ENCODE results near the gene ATP6V1G1. TPM values are rescaled to one million over a fixed set of nuclear protein-coding genes. Genes with fewer than 3 reads are reported as not detected.

ATP6V1G1 gene
- total RNA-seq, 4 donors from 2014 or later: 90.9 to 310 (median 130) TPM

DNA sequence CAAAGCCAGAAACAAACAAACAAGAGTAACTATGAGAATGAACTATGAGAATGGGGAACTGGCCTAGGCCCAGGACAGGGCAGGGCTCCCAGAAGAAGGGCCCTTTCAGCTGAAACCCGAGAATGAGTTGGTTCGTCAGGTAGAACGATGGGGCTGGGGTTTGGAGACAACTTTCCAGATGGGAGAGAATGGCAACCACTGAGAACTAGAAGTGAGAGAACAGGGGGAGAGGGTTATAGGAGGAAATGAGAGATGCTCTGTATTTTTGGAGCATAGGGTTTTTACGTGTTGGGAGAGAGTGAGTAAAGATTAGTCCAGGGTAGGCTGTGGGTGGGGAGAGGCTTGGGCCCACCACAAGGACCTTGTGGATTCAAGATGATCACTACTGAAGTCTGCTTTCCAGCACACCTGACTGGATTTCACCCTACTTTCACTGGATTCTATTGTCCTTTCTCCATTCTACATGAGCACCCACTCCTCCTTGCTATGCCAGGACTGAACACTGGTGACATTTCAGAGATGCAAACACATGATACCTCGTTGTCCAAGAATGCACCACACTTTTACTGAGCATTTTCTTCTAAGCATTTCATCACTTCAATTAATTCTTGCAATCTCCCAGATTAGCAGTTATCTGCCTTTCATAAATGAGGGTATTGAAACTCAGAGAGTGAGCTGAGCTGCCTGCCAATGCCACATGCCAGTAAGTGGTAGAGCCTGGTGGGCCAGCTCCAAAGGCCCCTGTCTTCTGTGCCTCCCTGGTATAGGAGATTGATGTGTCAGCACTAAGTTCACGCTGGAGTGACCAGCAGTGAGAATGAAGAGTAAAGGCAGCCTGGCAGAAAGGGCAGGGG lies 20.3 kb downstream of the ATP6V1G1 start:
- no peaks in the 10 kb centered on the region for H3K27me3 ChIP-seq
- no peak for DNase-seq
- intact Hi-C loops (cut with DNase I; ENCODE audit: low total_unique reads): no loop called here
- no peaks in the 10 kb centered on the region for H3K4me1 ChIP-seq
- no peak for TF ChIP-seq POLR2A (IDR thresholded peaks at IDR 0.05)
- TF ChIP-seq, protein P1, sequence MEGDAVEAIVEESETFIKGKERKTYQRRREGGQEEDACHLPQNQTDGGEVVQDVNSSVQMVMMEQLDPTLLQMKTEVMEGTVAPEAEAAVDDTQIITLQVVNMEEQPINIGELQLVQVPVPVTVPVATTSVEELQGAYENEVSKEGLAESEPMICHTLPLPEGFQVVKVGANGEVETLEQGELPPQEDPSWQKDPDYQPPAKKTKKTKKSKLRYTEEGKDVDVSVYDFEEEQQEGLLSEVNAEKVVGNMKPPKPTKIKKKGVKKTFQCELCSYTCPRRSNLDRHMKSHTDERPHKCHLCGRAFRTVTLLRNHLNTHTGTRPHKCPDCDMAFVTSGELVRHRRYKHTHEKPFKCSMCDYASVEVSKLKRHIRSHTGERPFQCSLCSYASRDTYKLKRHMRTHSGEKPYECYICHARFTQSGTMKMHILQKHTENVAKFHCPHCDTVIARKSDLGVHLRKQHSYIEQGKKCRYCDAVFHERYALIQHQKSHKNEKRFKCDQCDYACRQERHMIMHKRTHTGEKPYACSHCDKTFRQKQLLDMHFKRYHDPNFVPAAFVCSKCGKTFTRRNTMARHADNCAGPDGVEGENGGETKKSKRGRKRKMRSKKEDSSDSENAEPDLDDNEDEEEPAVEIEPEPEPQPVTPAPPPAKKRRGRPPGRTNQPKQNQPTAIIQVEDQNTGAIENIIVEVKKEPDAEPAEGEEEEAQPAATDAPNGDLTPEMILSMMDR (IDR thresholded peaks at IDR 0.05): no peak
- H3K27ac ChIP-seq: no peak overlapping the region
- H3K4me3 ChIP-seq: no peak overlapping the region
- H3K9me3 ChIP-seq: no peaks in the 10 kb centered on the region
- H3K36me3 ChIP-seq: no peaks in the 10 kb centered on the region

DNA sequence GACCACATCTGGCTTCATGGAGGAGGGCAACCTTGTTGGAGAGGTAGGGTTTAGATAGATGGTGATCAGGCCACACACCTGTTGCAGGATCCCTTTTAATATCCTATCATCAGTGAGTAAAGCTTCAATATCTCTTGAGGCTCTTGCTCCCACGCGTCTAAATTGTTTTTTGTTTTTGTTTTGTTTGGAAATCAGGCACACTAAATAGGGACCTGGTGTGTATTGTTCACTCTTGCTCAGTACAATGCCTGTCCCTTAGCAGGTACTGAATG lies 20.9 kb downstream of the ATP6V1G1 start:
- no peak overlapping the region for H3K27ac ChIP-seq
- DNase-seq: no peak
- no peak overlapping the region for H3K4me3 ChIP-seq
- H3K27me3 ChIP-seq: no peaks in the 10 kb centered on the region
- intact Hi-C loops (cut with DNase I; ENCODE audit: low total_unique reads): no loop called here
- TF ChIP-seq POLR2A (IDR thresholded peaks at IDR 0.05): no peak
- TF ChIP-seq, protein P1 (IDR thresholded peaks at IDR 0.05): no peak
- no peaks in the 10 kb centered on the region for H3K36me3 ChIP-seq
- no peaks in the 10 kb centered on the region for H3K9me3 ChIP-seq
- no peaks in the 10 kb centered on the region for H3K4me1 ChIP-seq

DNA sequence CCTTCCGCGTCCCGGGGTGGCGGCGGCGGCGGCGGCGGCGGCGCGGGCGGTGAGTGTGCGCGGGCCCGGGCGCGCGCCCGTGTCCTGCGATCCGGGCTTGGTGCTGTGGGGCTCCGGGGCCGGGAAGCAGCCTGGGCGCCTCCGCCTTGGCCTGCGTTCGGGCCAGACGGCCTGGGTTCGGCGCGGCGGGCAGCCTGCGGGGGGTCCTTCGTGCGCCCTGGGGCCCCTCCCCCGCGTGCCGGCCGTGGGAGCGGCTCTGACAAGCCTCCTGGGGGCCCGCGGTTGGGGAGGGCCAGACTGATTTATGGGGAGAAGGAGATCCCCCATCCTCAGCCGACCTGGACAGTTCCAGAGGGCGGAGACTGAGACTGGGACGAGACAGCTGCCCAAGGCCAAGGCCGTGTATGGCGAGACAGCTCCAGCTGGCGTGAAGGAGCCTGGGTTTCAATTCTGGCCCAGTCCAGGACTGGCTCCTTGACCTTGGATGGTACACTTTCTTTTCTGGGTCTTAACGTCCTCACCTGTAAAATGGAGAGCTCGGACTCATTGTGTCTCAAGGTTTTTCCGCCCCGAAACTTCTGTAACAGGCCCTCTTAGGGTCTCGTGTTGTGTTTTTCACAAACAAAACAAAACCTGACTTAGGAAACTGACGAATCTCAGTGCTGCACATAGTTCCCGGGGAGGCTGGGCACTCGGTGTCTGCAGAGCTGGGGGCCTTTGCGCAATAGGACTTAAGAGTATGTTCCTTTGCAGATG lies 24.1 kb downstream of the ATP6V1G1 start:
- Histone ChIP-seq H3K36me3 (no peaks in the 10 kb centered on the region), H3K4me3 (peak overlapping the region; percentile 52 to 89), H3K27me3 (no peaks in the 10 kb centered on the region), H3K9me3 (no peaks in the 10 kb centered on the region), H3K27ac (peak overlapping the region; percentile 95 to 98), H3K4me1 (no peaks in the 10 kb centered on the region)
- TF ChIP-seq, protein P1 (IDR thresholded peaks at IDR 0.05): no peak
- no peak for TF ChIP-seq POLR2A (IDR thresholded peaks at IDR 0.05)
- DNase-seq: peak; percentile 74 to 76
- intact Hi-C loops (cut with DNase I; ENCODE audit: low total_unique reads): no loop called here

DNA sequence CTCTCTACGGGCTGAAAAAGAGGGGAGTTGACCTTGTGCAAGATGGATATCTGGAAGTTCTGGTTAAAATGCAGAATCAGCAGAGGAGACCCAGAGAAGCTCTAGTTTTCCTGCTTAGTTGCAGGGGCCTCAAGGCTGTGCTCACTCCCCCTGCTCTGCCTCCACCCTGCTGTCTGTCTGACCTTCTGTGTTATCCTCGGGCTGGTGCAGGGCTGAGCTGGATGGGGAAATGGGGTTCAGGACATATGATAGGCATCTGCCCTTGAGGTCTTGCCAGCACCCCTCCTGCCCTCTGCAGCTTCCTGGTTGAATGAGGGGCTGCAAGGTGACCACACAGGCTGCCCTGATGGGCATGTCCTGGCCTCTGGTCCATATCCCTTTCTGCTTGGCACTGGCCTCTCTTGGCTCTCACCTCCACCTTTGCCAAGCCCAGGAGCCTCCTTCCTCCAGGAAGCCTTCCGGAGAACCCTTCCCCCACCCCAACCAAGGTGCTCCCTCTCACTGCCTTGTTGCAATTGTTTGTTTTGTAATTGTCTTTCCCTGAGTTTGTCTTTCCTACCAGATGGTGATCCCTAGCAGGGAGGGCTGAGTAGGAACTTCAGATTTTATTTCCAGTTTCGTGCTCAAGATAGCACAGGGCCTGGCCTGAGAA lies 24.8 kb downstream of the ATP6V1G1 start:
- Histone ChIP-seq H3K27me3 (no peaks in the 10 kb centered on the region), H3K27ac (peak overlapping the region; percentile 95 to 98), H3K4me3 (peak overlapping the region; percentile 52 to 89), H3K9me3 (no peaks in the 10 kb centered on the region), H3K36me3 (no peaks in the 10 kb centered on the region), H3K4me1 (no peaks in the 10 kb centered on the region)
- DNase-seq: peak in 1 of 2 donors; percentile 20
- intact Hi-C loops (cut with DNase I; ENCODE audit: low total_unique reads): no loop called here
- TF ChIP-seq, protein P1 (IDR thresholded peaks at IDR 0.05): no peak
- TF ChIP-seq POLR2A (IDR thresholded peaks at IDR 0.05): no peak

DNA sequence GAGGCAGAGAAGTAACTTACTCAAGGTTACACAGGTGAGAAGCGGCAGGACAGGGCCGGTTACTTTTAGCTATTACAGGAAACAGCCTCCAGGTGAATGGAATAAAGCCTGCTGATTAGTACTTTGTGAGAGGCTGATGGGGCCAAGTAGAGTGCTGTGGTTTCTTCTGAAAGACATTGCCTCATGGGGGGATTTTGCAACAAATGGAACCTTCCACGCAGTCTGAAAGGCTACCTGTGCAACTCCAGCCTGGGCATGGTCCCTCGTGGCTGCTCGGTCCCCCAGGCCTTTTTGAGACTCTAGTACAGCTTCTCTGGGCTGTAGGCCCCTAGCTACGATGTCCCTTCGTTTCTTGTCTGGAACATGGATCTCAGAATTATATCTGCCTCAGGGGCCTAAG lies 25.5 kb downstream of the ATP6V1G1 start:
- no peak for DNase-seq
- H3K27ac ChIP-seq: peak overlapping the region in 1 of 2 donors; percentile 98
- no peaks in the 10 kb centered on the region for H3K36me3 ChIP-seq
- H3K4me1 ChIP-seq: no peaks in the 10 kb centered on the region
- H3K4me3 ChIP-seq: no peak overlapping the region
- TF ChIP-seq, protein P1 (IDR thresholded peaks at IDR 0.05): no peak
- no peak for TF ChIP-seq POLR2A (IDR thresholded peaks at IDR 0.05)
- H3K27me3 ChIP-seq: no peaks in the 10 kb centered on the region
- H3K9me3 ChIP-seq: no peaks in the 10 kb centered on the region
- intact Hi-C loops (cut with DNase I; ENCODE audit: low total_unique reads): no loop called here

Measured in uterus (tissue), 4 donors.